GF-D8 (cell line): ENCODE data around the gene LGSN.
"Not testable (repeated sequence)": the region's sequence is repeated elsewhere in the genome, so short reads cannot be mapped to it uniquely, and the experiment has no call there.

Experiments
- DNase-seq: peaks from one replicate; lab custom pipeline; 2025; lab: John Stamatoyannopoulos, UW

LGSN gene

DNA sequence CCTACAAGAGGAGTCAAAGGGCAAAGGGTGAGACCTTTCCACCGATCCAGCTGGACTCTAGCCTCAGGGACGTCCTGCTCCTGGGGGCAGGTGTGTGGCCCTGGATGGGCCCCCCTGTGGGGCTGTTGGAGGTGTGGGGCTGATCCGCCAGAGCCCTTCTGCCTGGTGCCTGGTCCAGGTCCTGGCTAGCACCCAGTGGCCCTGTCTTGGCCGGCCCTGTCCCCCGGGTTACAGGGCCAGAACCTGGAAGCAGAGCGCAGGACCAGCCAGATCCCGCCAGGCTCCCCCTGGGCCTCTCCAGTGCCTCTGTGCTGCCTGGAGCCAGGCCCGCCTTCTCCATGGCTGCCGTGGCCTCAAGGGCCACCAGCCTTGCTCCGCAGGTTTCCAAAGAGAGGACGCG lies 89.3 kb downstream of the LGSN start:
- not testable (repeated sequence) for DNase-seq

GRCh38 chr6:63230027-63230426 lies 89.8 kb downstream of the LGSN start:
- DNase-seq = not testable (repeated sequence)

- DNase-seq = not testable (repeated sequence)
These were observed 91.6 kb downstream of the LGSN start for GRCh38 chr6:63227928-63228894.

DNA sequence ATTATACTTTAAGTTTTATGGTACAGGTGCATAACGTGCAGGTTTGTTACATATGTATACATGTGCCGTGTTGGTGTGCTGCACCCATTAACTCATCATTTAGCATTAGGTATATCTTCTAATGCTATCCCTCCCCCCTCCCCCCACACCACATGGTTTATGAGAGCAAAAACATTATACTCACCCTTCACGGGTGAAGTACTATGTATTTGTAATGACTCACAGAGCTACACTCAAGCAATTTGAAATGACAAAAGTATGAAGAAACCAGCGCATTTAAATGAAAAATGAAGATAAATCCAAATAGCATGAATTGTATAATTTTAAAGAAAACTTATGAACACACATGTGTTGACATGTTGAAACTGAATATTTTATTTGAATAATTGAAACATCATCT lies 93.8 kb downstream of the LGSN start:
- DNase-seq = not testable (repeated sequence)
